ENCODE measurements around the gene KLHL29.

Gene KLHL29

GRCh38 chr2:23571085-23571484 lies 186.1 kb downstream of the KLHL29 start:
- no peak for DNase-seq (ENCODE audit: low read depth in 2 of 2)

GRCh38 chr2:23571527-23572282 lies 186.7 kb downstream of the KLHL29 start:
- DNase-seq (ENCODE audit: low read depth in 2 of 2), result no peak

- no peak for DNase-seq (ENCODE audit: low read depth in 2 of 2)
Measured at GRCh38 chr2:23574919-23575654, 190.1 kb downstream of the KLHL29 start.

GRCh38 chr2:23578964-23579671 lies 194.1 kb downstream of the KLHL29 start:
- DNase-seq (ENCODE audit: low read depth in 2 of 2), result no peak

- DNase-seq (ENCODE audit: low read depth in 2 of 2), result no peak
Measured at GRCh38 chr2:23579674-23580073, 194.7 kb downstream of the KLHL29 start.

- no peak for DNase-seq (ENCODE audit: low read depth in 2 of 2)
Measured at GRCh38 chr2:23583467-23583866, 198.5 kb downstream of the KLHL29 start.

- no peak for DNase-seq (ENCODE audit: low read depth in 2 of 2)
Measured at GRCh38 chr2:23584054-23584745, 199.2 kb downstream of the KLHL29 start.

- DNase-seq (ENCODE audit: low read depth in 2 of 2), result no peak
Measured at GRCh38 chr2:23585273-23586170, 200.5 kb downstream of the KLHL29 start.

- DNase-seq (ENCODE audit: low read depth in 2 of 2), result no peak
Measured at GRCh38 chr2:23586741-23587306, 201.8 kb downstream of the KLHL29 start.

- no peak for DNase-seq (ENCODE audit: low read depth in 2 of 2)
Measured at GRCh38 chr2:23587341-23587880, 202.4 kb downstream of the KLHL29 start.

- no peak for DNase-seq (ENCODE audit: low read depth in 2 of 2)
Measured at GRCh38 chr2:23588106-23588505, 203.1 kb downstream of the KLHL29 start.

GRCh38 chr2:23588508-23589201 lies 203.7 kb downstream of the KLHL29 start:
- DNase-seq (ENCODE audit: low read depth in 2 of 2), result no peak

- DNase-seq (ENCODE audit: low read depth in 2 of 2), result no peak
Measured at GRCh38 chr2:23589220-23589647, 204.3 kb downstream of the KLHL29 start.

GRCh38 chr2:23589739-23590138 lies 204.8 kb downstream of the KLHL29 start:
- no peak for DNase-seq (ENCODE audit: low read depth in 2 of 2)

- no peak for DNase-seq (ENCODE audit: low read depth in 2 of 2)
Measured at GRCh38 chr2:23590241-23590869, 205.4 kb downstream of the KLHL29 start.

GRCh38 chr2:23591111-23591510 lies 206.1 kb downstream of the KLHL29 start:
- no peak for DNase-seq (ENCODE audit: low read depth in 2 of 2)

GRCh38 chr2:23592061-23592685 lies 207.2 kb downstream of the KLHL29 start:
- DNase-seq (ENCODE audit: low read depth in 2 of 2), result no peak

GRCh38 chr2:23592898-23593751 lies 208.1 kb downstream of the KLHL29 start:
- no peak for DNase-seq (ENCODE audit: low read depth in 2 of 2)

Data from stimulated activated CD8-positive, alpha-beta memory T cell treated with anti-CD3 and anti-CD28 coated beads, Interleukin-15, amount 100 ng/mL, for 4 hours (primary cell).